HG02852 (cell line): ENCODE results near the gene SPTBN2.

Experiments used
- ATAC-seq: cut with Tn5 transposase; IDR thresholded peaks from one replicate; pipeline ENCODE4 v1.9.1; 2021; ENCODE audit warnings: mild to moderate bottlenecking, moderate library complexity; ENCODE audit not compliant: unreplicated experiment

SPTBN2 gene

DNA sequence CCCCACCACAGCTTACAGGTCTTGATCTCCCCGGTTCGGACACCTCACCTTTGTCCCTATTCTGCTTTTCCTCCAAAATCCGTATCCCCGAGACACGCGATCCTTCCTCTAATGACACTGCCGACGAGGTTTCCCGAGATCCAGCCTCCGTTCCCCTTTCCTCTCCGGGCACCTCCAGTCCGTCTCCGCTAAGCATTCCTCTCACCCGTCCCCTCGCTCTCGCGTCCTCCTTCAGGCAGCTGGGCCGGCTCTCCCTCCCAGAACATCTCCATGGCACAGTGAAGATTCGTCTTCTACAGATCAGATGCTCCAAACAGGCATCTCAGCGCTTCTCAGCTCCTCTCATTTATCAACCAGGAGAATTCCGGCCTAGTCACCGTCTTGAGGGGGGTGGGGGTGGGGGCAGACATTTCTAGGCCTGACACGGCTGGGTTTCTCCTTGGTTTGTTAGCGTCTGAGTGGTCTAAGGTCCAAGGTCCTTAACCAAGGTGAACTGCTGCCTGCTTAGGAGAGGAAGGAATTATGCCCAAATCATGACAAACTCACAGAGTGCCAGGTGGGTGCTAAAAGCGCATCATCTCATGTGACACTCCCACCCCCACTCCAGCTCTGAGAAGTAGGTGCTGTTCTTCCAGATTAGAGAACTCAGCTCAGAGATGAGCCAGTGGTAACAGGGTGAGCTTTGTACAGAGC is at the start of gene SPTBN2:
Gene SPTBN2, minus strand, starts transcription at position 524 of the 693 bp plus-strand sequence. CDS start 7,976 bp downstream, outside the sequence.
- no peak for ATAC-seq

- ATAC-seq = no peak
Measured at GRCh38 chr11:66768818-66769217, 39.8 kb upstream of the SPTBN2 start.

DNA sequence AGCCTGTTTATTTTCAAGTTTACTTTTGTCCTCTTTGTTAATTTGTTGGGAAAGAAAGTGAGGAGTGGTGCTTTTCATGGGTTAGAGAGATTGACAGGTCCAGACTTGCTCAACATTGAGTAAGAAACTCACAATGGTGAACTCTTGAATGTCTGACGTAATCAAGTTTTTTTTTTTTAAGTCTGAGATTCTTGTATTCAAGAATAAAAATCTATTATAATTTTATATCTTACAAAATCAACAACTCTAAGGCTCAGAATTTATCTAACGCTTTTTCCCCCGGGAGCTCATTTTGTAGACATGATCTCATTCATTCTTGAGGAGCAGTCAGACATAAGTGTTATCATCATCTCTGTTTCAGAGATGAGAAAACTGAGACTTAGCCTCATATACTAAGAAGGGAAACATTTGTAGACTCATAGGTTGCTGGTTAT is 39.1 kb upstream of the SPTBN2 start:
- no peak for ATAC-seq

DNA sequence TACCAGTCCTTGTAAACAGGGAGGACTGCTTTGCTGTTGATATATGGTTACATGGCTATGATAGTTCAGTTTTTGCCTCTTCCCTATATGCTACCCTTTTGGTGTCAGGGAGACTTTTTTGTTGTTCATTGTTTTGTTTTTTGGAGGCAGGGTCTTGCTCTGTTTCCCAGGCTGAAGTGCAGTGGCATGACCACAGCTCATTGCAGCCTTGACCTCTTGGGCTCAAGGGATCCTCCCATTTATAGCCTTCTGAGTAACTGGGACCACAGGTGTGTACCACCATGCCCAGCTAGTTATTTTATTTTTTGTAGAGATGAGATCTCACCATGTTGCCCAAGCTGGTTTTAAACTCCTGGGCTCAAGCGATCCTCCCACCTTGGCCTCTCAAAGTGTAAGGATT is 38.6 kb upstream of the SPTBN2 start:
- no peak for ATAC-seq

GRCh38 chr11:66766681-66767080 is 37.7 kb upstream of the SPTBN2 start:
- no peak for ATAC-seq

- no peak for ATAC-seq
Measured at GRCh38 chr11:66762088-66762487, 33.1 kb upstream of the SPTBN2 start.

- ATAC-seq = no peak
Measured at GRCh38 chr11:66752148-66752547, 23.1 kb upstream of the SPTBN2 start.

GRCh38 chr11:66749091-66749490 is 20.1 kb upstream of the SPTBN2 start:
- no peak for ATAC-seq

- no peak for ATAC-seq
Measured at GRCh38 chr11:66747480-66747879, 18.5 kb upstream of the SPTBN2 start.

- ATAC-seq = peak; percentile 21
Measured at GRCh38 chr11:66745356-66746235, 16.6 kb upstream of the SPTBN2 start.

DNA sequence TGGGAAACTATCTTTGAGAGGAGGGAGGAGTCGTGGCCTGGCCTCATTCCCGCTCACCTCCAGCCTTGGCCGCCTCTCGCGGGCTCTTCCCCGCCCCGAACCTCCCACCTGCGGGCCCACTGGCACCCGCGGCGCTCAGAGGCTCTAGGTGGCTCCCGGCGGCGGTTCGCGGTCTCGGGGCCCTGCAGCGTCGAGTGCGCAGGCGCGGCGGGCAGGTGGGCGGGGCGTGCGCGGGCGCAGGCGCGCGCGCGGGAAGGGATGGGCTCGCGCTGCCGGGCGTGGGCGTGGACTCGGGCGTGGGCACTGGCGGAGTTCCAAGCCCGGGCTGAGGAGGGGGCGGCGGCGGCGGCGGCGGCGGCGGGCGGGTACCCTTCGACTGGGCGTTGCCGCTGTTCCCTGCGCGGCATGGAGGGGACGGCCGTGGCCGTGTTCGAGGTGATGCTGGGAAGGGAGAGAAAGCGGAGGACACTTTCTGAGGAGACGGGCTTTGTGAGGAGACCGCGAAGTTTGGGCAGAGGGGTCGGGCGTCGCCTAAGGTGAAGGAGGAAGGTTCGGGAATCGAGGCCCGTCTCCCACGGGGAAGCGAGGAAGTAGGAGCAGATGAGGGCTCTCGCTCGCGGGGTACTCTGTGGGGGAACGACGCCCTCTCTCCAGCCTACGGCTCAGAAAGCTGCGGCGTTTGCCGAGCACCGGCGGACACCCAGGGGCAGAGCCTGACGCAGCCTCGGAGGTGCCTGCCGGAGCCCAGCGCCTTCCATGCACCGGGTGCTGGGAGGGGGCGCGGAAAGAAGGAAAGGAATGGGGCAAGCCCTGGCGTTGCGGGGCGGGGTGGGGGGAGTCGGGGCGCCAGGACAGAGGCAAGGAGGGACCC is 15.7 kb upstream of the SPTBN2 start:
- ATAC-seq = peak; percentile 65

DNA sequence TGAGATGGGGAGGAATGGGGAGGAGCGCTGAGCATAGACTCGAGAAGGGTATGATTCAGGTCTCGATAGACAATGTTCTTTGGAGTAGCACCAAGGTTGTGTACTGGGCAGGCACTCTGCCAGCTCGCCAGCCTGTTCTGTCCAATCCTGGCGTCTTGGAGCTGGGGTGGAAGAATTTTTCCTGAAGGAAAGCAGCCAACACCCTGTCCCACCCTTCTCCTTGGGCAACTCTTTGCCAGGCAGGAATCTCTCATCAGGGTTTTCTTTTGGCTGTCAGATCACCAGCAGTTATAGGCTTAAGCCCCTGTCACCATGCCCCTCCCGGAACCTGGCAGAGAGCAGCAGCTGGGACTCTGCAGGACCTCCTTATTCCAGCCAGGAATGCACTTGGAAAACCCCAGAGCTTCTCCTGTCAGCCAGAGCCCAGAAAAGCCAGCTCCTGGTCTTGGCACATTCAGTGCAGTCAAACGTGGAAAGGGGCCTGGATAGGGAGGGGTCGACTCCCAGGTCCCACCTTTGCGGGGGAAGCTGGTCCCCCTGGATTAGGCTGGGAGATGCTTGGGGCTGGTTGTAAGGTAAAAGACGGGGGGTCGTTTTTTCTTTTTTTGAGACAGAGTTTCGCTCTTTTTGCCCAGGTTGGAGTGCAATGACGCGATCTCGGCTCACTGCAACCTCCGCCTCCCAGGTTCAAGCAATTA is 14.4 kb upstream of the SPTBN2 start:
- ATAC-seq = no peak

- no peak for ATAC-seq
Measured at GRCh38 chr11:66741153-66741552, 12.1 kb upstream of the SPTBN2 start.

- ATAC-seq = no peak
Measured at GRCh38 chr11:66739983-66740382, 11.0 kb upstream of the SPTBN2 start.

DNA sequence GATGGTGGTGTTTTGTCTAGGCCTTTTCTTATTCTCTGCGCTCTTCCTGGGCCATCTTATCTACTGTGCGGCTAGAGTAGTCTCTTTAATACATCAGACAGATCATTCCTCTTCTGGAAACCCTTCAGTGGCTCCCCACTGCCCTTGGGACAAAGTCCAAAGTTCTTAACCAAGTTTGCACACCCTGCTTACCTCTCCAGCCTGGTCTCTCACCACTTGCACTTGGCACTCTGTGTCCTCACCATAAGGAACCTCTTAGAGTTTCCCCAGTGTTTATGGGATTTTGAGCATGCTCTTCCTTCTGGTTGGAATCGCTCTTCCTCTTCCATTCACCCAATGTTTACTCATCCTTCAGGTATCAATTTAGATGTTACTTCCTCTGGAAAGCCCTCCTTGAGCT is 5.2 kb upstream of the SPTBN2 start:
- ATAC-seq = no peak

DNA sequence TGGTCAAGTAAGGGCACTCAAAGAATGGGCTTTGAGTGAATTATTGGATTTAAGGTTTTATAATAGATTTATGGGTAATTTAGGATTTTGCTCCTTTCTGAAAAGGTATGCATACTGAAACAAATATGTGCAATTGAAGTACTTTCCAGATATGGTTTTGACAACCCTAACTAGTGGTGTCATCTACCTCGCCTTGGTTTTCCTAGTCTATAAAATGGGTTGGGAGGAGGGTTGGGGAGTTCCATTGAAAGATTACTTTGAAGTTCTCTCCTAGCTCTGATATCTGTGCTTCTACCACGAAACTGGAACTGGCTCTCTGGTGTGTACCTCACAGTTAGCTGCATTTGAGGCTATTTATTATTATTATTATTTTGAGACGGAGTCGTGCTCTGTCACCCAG is 431 bp upstream of the SPTBN2 start:
- ATAC-seq = no peak

- no peak for ATAC-seq
Measured at GRCh38 chr11:66728038-66728692, 851 bp downstream of the SPTBN2 start.

DNA sequence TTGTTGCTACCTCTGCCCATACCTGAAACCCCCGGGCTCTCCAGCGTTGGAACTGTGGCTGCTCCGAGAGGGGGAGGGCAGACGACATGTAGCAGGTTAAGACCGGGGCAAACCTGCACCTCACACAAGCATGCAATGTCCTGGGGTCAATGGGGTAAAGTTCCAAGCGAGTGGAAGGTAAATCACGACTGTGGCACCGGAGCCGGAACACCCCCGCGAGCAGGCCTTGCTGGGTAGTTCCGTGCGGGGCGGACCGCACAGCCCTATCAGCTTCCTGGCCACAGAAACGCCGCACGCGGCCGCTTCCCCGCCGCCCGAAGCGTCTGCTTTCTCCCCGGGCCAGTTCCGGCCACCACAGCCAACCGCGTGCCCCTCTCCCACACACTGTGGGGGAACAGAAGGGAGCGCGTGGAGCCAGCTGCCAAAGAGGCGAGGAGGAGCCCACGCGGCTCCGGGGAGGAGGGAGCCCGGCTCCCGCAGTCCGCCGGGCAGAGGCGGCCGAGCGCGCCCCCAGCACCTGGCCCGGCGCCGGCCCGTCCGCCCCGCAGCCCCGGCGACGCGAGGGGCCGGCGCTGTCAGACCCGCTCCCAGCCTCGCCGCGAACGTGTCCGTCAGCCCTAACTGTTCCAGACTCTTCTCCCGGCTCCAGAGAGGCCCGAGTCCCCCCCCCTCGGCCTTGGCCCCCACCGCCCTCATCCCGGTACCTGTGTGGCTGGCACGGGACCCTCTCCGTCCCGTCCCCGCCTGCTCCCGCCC is 1.6 kb downstream of the SPTBN2 start:
- no peak for ATAC-seq

GRCh38 chr11:66725647-66726046 is 3.4 kb downstream of the SPTBN2 start:
- no peak for ATAC-seq
